Neuron (in vitro differentiated cells): ENCODE results near the gene POLE.

ENCODE experiments used
- H2AFZ ChIP-seq: one replicate; pipeline ENCODE4 v1.6.1; 2013; ENCODE audit warnings: low read depth, mild to moderate bottlenecking, inconsistent platforms, low read length, moderate library complexity
- H3K27me3 ChIP-seq: one replicate; pipeline ENCODE4 v1.6.1; 2013; ENCODE audit warnings: low read length; ENCODE audit not compliant: insufficient read depth
- H3K36me3 ChIP-seq: one replicate; pipeline ENCODE4 v1.6.1; 2013; ENCODE audit warnings: low read length; ENCODE audit not compliant: insufficient read depth
- H3K4me1 ChIP-seq: one replicate; pipeline ENCODE4 v1.6.1; 2013; ENCODE audit warnings: low read length; ENCODE audit not compliant: insufficient read depth
- H3K4me3 ChIP-seq: 2 replicates; pipeline ENCODE4 v1.5.1; 2013; ENCODE audit warnings: mild to moderate bottlenecking, low read length, moderate library complexity
- H3K9me3 ChIP-seq: one replicate; pipeline ENCODE4 v1.6.1; 2013; ENCODE audit warnings: low read length

The POLE gene

DNA sequence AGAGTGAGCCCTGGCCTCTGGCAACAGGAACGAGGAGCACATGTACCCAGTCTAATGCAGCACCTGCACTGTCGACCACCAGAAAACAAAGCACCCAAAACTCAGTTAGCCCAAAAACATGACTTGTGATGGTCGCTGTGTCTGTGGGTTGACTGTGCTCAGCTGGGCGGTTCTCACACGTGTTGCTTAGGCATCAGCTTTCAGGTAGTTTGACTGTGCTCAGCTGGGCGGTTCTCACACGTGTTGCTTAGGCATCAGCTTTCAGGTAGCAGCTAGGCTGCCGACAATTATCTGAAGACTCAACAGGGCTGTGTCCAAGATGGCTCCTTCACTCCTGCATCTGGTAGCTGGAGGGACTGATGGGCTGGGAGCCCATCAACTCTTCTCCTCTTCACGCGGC lies 75.5 kb downstream of the POLE start:
- no peak overlapping the region for H3K4me3 ChIP-seq
- H3K27me3 ChIP-seq: peaks cover 8% of the 10 kb centered on the region
- H3K9me3 ChIP-seq: peaks cover 6% of the 10 kb centered on the region
- H3K36me3 ChIP-seq: no peaks in the 10 kb centered on the region
- no peak overlapping the region for H2AFZ ChIP-seq
- H3K4me1 ChIP-seq: peaks cover 20% of the 10 kb centered on the region

DNA sequence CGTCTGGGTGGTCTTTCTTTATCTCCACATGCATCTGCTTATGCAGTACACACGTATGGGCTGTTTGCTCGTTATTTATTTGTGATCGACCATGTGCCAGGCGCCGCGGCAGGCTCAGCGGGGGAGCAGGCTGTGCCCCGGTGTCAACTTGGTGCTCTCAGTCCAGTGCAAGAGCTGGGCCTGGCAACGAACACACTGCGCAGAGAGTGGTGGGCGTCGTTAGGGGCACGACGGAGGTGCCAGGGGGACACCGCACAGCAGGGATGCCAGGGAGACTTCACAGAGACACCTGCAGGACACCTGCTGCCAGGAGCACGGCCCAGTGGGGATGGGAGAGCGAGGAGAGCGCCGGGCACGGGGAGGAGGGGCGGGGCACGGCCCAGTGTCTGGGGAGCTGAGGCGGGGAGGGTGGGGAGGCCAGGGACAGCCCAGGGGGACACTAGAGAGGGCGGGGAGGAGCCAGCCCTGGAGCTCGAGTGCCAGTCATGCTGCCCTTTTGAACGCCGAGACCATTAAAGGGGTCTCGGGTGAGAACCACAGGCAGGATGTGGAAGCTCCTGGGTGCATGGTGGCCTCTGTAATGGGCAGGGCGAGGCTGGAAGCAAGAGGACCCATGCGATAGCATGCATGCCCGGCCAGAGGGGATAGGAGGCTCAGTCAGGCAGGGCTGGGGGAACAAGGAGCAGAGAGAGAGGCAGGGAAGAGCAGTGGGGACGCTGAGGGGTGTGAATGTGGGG lies 76.1 kb downstream of the POLE start:
- Histone ChIP-seq H3K4me3 (no peak overlapping the region), H3K27me3 (peaks cover 5% of the 10 kb centered on the region), H3K9me3 (peaks cover 6% of the 10 kb centered on the region), H3K4me1 (peaks cover 22% of the 10 kb centered on the region), H2AFZ (no peak overlapping the region), H3K36me3 (no peaks in the 10 kb centered on the region)

DNA sequence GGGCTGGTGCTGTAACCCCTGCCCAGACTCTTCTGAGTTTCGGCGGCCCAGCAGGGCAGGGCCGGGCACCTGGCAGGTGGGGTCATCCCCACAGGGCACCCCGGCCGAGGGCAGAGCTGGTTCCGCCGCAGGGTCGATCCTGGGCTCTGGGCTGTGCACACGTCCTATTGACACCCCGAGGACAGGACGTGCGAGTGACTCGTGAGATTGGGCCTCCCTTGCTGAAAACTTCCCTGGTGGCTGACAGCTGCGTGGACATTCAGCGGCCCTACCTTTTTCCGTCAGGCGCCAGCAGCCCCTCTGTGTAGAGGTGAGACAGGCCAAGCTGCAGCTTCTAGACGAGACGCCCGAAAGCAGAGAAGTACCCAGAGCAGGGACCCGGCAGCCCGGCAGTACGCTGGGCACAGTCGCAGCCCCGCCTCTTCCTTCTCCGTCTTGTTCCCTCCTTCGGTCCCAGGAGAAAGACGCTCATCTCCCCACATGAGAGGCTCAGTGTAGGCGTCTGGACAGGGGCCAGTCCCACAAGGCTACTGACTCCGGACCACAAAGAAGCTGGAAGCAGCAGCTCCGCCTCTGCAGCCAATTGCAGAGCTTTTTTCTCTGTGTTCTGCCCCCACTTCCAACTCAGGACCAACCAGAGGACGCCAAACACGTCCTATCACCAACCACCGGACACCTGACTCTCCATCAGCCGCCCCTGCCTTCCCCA lies 76.9 kb downstream of the POLE start, which contains the start of gene LRCOL1:
Gene LRCOL1, minus strand, starts transcription at position 532 of the 709 bp plus-strand sequence. CDS start 4,331 bp downstream, outside the sequence.
- no peaks in the 10 kb centered on the region for H3K36me3 ChIP-seq
- no peak within 1 kb of the TSS for H2AFZ ChIP-seq
- H3K4me3 ChIP-seq: no peak within 1 kb of the TSS
- H3K9me3 ChIP-seq: no peaks in the 10 kb centered on the region
- H3K4me1 ChIP-seq: peaks cover 22% of the 10 kb centered on the region
- no peaks in the 10 kb centered on the region for H3K27me3 ChIP-seq

DNA sequence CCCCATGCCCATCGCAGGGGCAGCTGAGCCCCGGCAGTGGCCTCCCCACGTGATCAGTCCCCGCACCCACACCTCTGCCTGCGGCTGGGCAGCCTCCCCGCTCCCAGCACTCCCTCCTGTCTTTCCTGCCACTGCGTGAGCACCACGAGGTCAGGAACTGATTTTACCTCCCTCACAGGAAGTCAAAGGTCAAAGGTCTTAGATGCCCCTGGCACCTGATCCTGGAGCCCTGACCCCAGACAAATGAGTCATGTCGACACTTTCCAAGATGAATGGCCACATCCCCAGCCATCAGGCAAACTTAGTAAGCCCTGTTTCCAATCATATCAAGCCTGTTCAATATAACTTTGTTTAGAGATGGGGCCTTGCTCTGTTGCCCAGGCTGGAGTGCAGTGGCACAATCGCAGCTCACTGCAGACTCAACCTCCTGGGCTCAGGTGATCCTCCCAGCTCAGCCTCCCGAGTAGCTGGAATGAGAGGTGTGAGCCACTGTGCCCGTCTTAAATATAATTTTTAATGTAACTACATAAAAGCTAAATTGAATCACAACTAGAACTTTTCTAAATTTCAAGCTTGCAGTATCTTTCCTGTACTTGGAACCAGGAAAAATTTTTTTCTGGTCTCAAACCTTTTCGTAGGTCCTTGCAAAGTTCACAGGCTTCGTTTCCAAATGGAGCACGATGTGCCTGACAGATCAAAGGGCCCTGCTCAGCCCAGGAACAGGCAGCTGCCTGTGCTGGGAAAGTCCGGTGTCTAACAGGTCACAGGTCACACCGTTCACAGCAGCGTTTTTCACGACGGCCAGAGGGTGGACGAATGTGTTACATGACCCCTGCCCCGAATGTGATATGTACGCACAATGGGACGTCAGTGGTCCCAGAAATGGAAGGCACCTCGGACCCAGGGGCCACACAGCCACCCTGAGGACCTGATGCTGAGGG lies 78.6 kb downstream of the POLE start:
- no peak overlapping the region for H2AFZ ChIP-seq
- H3K4me1 ChIP-seq: peaks cover 25% of the 10 kb centered on the region
- H3K4me3 ChIP-seq: no peak overlapping the region
- no peaks in the 10 kb centered on the region for H3K9me3 ChIP-seq
- no peaks in the 10 kb centered on the region for H3K36me3 ChIP-seq
- no peaks in the 10 kb centered on the region for H3K27me3 ChIP-seq

DNA sequence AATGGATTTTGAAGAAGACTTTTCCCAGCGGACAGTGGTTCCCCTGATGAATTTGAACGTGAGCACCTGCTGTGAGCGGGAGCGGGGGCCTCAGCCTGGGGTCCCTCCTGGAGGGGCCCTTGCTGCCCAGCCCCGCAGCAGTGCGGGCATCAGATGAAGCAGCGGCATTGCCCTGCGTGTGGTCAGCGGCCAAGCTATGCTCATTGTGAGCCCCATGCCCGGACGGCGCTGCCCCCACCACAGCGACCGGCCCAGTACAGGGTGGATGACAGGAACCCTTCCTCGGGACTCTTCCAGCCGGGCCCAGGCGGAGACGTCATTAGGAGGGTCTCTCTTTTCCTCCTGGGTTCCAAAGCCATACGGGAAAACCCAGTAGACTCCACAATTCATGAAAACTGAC lies 80.2 kb downstream of the POLE start:
- H3K36me3 ChIP-seq: no peaks in the 10 kb centered on the region
- no peak overlapping the region for H3K4me3 ChIP-seq
- peaks cover 39% of the 10 kb centered on the region for H3K4me1 ChIP-seq
- no peaks in the 10 kb centered on the region for H3K9me3 ChIP-seq
- H3K27me3 ChIP-seq: no peaks in the 10 kb centered on the region
- H2AFZ ChIP-seq: no peak overlapping the region

DNA sequence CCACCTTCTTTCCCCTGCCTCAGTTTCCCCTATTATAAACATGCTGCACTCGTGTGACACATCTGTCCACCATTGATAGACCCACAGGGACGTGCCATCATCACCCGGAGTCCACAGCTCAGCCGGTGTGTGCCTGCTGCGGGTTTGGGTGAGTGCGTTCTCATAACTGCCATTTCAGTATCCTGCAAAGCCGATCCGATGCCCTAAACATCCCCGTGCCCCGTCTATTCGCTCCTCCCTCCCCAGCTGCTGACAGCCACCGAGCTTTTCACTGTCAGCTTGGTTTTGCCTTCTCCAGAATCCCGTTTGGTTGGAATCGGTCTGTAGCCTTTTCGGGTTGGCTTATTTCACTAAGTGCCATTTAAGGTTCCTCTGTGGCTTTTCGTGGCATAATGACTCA lies 80.7 kb downstream of the POLE start:
- Histone ChIP-seq H3K9me3 (no peaks in the 10 kb centered on the region), H3K36me3 (no peaks in the 10 kb centered on the region), H3K27me3 (no peaks in the 10 kb centered on the region), H3K4me1 (peaks cover 39% of the 10 kb centered on the region), H2AFZ (no peak overlapping the region), H3K4me3 (no peak overlapping the region)

DNA sequence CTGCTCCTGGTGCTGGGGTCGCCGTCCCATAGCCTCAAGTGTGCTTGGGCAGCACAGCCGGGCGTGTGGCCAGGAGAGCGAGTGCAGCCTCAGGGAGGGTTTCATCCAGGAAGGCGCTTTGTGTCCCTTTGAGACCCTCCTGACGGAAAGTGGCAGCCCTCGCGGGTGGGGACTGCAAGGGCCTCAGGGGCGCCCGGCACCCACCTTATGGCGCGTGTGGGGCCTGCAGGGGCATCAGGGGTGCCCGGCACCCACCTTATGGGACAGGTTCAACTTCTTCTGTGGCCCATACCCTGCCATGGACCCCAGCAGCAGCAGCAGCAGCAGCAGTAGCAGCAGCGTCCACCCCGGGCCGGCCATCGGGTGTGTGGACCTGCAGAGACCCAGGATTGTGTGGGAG lies 81.2 kb downstream of the POLE start:
- no peak overlapping the region for H2AFZ ChIP-seq
- no peak overlapping the region for H3K4me3 ChIP-seq
- H3K27me3 ChIP-seq: no peaks in the 10 kb centered on the region
- H3K9me3 ChIP-seq: no peaks in the 10 kb centered on the region
- no peaks in the 10 kb centered on the region for H3K36me3 ChIP-seq
- H3K4me1 ChIP-seq: peaks cover 39% of the 10 kb centered on the region

DNA sequence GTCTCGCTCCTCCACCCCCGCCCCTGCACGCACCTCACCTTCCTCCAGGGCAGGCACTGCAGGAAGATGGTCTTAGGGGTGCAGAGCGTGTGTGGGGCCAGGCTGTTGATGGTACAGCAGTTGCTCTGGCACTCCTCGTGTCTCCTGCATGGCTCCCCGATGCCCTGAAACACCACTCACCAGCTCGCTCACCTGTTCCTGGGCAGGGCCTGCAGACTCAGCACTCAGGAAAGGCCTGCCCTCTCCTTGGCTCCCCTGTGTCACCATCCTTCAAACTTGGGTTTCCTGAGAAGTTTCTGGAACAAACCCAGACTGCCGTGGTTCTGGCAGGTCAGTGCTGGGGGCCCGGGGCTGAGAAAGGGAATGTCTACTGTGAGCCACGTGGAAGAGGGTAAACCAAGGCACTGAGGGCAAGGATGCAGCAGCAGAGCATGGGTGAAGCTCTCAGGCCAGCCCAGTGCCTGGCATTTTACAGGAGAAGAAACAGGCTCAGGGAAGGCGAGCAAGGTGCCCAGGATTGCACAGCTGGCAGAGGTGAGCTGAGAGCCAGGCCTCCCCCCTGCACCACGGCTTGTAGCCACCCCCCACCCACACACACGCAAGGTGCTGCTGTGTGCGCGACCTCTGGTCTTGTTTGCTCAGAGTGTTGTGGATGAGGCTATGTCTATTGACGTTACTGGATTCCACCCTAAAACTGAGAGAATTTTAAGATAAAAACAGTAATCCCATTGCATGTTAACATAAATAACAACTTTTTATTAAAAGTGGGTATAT lies 82.3 kb downstream of the POLE start:
- Histone ChIP-seq H2AFZ (no peak overlapping the region), H3K27me3 (no peaks in the 10 kb centered on the region)

DNA sequence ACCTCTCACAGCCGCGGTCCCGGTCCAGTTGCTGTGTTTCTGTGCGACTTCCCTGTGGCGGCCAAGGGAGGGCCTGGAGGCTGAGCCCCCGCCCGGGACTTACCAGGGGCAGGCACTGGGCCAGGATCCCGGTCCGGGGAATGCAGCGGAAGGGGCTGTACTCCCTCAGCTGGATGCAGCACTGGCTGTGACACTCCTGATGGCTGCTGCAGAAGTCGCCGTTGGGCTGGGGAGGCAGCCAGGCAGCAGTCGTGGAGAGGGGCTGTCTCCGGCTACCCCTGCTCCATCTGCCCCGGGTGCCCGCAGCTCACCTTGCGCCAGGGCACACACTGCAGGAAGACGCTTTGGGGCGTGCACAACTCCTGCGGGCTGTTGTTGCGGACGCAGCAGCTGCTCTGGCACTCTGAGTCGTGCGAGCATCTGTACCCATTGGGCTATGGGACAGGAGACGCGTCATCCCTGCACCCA lies 83.0 kb downstream of the POLE start:
- Histone ChIP-seq H3K4me3 (no peak overlapping the region), H3K27me3 (no peaks in the 10 kb centered on the region), H3K9me3 (no peaks in the 10 kb centered on the region), H2AFZ (no peak overlapping the region), H3K4me1 (peaks cover 36% of the 10 kb centered on the region), H3K36me3 (no peaks in the 10 kb centered on the region)

More for the DNA sequence above, 82.3 kb downstream of the POLE start:
- peaks cover 36% of the 10 kb centered on the region for H3K4me1 ChIP-seq
- H3K9me3 ChIP-seq: no peaks in the 10 kb centered on the region
- H3K36me3 ChIP-seq: no peaks in the 10 kb centered on the region
- H3K4me3 ChIP-seq: no peak overlapping the region

DNA sequence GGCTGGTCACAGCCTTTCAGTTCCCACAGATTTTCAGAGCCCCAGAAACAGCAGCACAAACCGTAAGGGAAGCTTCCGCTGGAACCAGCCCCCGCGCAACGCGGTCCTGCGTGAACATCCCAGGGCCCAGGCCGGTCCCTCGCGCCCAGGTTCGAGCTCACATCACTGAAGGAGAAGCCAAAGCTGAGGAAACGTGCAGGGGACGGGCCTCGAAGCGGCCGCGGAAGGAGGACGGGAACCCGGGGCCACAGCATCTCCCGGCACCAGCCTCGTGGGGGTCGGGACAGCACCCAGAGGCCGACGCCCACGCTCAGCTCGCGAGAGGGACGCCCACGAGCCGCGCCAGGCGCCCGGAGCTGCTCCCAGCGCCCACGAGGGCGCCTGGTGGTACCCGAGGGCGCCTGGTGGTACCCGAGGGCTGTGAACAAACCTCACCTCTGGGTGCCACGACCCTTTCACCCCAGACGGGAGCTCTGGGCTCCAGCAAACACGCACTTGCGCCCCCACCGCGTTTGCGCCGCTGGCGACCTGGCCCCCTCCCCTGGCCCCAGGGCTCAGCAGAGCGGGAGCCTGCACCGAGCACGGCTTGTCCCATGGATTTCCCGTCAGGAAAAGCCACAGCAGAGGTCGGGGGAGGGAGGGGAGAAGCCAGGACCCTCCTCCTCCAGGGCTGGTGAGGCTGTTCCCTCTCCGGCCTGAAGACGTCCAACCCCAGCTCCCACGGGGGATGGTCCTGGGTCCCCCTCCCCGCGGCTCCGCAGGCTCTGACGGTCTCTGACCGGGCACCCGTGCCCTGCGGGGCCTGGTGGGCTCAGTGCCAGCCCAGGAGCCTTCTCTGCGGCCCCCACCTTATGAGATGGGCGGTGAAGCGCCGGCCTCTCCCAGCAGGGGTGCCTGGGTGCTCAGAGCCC lies 83.6 kb downstream of the POLE start:
- H3K9me3 ChIP-seq: no peaks in the 10 kb centered on the region
- H3K27me3 ChIP-seq: no peaks in the 10 kb centered on the region

DNA sequence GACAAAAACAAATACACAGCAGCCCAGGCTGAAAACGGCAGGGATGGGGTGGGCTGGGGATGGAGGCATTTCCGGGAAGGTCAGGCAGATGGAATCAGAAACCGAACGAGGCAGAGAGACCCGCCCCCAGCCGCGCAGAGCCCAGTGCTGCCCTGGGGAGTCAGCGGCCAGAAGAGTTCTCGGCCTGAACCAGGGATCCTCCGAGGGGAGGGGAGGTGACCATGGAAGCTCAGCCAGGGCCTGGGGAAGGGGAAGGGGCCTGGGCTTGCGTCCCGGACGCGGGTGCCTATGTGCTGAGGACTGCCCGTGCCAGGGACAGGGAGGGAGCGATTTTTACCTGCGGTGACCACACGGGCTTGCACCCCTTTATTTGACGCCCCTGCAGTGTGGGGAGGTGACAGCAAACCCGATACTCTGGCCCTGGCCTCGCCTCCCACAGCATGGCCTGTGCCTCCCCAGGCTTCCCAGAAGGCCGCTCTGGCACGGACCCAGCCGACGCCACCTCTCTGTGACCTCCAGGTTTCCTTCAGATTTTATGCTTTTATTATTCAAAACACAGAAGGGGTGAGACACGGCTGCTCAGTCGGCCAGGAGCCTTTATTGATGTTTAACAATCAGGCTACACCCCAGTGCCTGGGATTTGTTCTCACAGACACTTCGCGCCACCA lies 84.4 kb downstream of the POLE start:
- H3K36me3 ChIP-seq: no peaks in the 10 kb centered on the region
- H3K4me1 ChIP-seq: peaks cover 22% of the 10 kb centered on the region
- no peak overlapping the region for H3K4me3 ChIP-seq
- no peak overlapping the region for H2AFZ ChIP-seq
- no peaks in the 10 kb centered on the region for H3K27me3 ChIP-seq
- no peaks in the 10 kb centered on the region for H3K9me3 ChIP-seq

More for the DNA sequence above, 83.6 kb downstream of the POLE start:
- Histone ChIP-seq H3K36me3 (no peaks in the 10 kb centered on the region), H3K4me1 (peaks cover 29% of the 10 kb centered on the region), H2AFZ (no peak overlapping the region), H3K4me3 (no peak overlapping the region)
